ENCODE measurements around the gene RPL7A.
"Not testable (repeated sequence)": the region's sequence is repeated elsewhere in the genome, so short reads cannot be mapped to it uniquely, and the experiment has no call there.

The RPL7A gene

GRCh38 chr9:133347985-133348717 lies at the start of gene RPL7A, which contains the start of gene MED22:
Gene RPL7A, plus strand, starts transcription at chr9:133348218. Its CDS starts 26 bp downstream, at chr9:133348244.
Gene MED22, minus strand, starts transcription at chr9:133348131. Its CDS starts 1,469 bp downstream, at chr9:133346662.
- peak; percentile 82 for DNase-seq

- not testable (repeated sequence) for DNase-seq
These were observed 48.0 kb upstream of the RPL7A start for GRCh38 chr9:133299996-133300395.

- DNase-seq: no peak
These were observed 46.5 kb upstream of the RPL7A start for GRCh38 chr9:133301253-133302230.

DNA sequence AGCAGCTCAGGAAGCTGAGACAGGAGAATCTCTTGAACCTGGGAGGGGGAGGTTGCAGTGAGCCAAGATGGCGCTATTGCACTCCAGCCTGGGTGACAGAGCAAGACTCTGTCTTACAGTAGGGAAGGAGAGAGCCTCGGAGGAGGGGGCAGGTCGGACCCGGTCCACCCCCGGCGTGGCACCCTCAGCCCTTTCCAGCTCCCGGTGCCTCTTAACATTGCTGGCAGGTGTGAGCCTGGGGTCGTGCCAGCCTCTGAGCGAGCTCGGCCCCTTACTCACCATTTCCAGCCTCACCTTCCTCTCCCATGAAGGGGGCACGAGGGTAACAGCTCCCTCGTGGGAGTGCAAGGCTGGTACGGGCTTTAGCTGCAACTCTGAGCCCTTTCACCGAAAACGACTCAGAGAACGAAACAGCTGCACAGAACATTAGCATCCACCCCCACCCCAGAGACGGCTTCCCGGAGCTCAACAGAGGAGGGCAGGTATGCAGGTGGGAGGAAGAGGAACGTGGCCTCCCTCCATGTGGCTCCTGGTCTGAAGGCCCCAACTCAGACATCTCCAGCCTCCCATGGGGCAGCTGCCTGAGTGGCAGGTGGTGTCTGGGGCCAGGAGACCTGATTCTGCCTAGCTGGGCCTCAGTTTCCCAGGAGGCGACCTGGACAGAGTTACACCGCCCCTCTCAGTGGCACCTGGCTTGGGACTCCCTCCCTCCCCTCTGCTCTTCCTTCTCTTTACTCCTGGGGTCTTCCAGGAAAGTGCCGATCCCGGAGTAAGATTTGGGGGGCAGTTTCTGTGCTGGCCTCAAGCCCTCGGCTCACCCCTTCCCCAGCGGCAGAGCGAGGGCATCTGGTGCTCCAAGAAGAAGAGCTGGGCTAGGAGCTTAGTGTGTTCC lies 44.5 kb upstream of the RPL7A start:
- no peak for DNase-seq

DNA sequence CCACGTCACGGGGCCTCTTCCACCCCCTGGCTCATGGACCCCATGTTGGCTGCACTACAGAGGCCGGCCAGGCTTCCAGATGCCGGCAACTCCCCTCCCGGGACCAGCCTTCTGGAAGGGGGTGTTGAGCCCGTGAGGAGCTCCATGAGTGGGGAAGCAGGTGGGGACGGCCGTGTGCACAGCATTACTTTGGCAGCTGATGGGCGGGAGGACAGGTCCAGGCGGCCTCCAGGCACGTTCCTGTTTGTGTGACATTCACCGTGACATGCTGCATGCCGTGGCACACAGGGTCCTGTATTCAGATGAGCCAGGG lies 43.9 kb upstream of the RPL7A start:
- DNase-seq: no peak

DNA sequence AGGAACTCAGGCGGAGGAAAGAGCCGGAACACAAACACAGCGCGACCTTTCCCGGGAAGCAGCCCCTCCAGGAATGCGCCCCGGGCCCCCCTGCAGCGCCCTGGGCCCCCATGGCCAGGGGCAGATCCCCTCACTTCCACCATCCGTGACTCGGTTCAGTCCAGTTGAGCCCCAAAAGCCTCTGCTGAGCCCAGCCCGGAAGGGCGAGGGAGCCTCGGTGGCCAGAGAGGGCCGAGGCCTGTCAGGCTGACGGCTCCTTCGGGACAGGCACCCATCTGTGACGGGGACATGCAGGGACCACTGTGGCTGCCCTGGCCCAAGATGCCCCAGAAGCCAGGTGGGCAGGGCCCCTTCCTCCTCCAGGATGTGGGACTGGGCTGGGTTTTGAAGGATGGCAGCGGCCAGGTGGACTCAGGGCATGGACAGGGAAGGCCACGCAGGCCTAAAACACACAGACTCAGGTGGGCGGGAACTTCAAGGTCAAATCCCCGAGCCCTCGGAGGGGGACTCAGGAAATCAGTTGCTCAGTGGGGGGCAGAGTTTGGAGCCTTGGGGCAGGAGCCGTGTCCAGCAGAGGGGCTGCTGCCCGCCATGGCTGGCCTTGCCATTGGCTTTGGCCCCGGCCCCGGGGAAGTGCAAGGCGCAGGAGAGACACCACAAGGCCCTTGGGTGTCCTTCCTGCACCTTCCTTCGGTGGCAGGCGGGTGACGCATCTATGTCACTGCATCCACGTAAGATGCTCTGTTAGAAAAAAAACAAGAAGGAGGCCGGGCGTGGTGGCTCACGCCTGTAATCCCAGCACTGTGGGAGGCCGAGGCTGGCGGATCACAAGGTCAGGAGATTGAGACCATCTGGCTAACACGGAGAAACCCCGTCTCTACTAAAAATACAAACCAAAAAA lies 43.3 kb upstream of the RPL7A start:
- no peak for DNase-seq

DNA sequence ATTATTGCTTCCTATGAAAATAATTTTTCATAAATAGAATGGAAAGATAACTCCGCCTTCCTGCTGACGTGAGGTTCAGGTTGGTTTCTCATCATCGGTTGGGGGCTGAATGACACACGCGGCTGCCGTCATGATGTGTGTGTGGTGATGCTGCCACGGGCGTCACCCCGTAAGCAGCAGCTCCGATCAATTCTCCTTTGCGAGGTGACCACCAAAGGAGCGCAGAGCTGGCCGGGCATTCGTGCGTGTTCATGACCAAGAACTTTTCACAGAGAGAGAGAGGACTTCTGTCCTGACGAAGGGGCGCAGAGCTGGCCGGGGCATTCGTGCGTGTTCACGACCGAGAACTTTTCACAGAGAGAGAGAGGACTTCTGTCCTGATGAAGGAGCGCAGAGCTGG lies 42.3 kb upstream of the RPL7A start:
- no peak for DNase-seq

- no peak for DNase-seq
These were observed 41.5 kb upstream of the RPL7A start for GRCh38 chr9:133306242-133307204.

- DNase-seq: no peak
These were observed 40.7 kb upstream of the RPL7A start for GRCh38 chr9:133307301-133307700.

GRCh38 chr9:133309608-133310007 lies 38.4 kb upstream of the RPL7A start:
- DNase-seq: no peak

DNA sequence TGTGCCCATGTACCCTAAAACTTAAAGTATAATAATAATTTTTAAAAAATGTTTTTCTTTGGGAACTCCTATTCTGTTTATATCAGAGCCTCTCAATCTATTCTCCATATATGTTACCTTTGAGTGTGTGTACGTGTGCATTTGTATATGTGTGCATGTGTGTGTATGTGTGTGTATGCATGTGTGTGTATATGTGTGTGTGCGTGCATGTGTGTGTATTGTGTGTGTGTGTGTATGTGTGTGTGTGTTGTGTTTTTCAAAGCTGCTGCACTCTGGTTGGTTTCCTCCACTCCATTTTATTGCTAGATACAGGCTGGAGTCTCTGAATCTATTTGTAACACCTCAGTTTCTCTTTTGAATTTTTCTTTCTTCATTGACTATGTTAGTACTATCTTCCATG lies 32.0 kb upstream of the RPL7A start:
- no peak for DNase-seq

GRCh38 chr9:133317551-133317950 lies 30.5 kb upstream of the RPL7A start:
- not testable (repeated sequence) for DNase-seq

DNA sequence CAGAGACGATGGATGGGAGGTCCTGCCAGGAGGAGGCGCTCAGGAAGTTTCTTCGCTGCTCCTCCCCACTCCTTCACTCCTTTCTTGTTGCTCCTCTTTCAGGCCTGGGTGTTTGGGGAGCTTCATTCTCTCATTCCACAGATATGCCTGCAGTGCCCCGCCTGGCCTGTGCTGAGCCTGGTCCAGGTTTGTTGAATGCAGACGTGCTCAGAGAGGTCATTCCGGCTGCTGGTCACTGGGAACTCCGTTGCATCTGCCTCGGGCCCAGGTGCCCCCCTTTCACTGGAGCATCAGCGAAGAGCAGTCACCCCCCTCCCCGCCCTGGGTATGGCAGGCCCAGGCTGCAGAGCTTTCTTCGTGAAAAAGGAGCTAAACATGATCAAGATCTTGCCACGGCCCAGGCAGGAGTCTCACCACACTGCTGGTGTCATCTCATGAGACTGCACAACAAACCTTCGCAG lies 27.6 kb upstream of the RPL7A start:
- no peak for DNase-seq

DNA sequence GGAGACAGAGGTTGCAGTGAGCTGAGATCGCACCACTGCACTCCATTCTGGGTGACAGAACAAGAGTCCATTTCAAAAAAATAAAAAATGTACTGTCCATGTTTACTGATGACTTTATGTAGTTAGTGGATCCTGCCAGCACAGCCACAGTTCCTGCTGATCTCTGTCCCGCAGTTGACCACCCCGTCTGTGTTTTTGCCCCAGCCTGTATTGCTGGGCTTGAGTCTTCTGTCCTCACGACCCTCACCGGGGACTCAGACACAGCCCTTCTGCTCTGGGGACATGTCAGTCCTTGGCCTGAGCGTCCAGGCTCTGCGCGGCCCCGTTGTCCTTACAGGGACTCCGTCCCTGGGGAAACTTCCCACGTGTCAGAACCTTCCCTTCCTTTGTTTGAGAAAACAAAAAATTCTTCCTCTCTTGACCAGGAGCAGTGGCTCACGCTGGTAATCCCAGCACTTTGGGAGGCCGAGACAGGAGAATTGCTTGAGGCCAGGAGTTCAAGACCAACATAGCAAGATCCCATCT lies 26.5 kb upstream of the RPL7A start:
- DNase-seq: no peak

DNA sequence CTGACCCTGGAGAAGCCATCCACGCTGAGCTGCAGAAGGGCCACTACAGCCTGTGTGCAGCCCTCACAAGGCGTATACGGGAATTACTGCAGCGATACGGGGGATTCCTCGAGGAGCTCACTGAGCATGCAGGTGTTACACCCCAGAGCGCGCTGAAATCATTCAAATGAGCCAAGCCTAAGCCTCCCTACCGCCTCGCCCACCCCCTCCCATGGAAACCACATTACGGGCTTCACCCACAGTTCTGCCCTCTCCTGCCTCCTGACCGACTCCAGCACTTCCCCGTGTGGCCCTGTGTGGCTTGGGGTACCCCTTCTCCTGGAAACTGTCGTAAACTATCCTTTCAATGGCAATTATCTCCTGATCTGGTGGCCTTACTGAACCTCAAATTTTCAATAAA lies 25.3 kb upstream of the RPL7A start:
- DNase-seq: no peak

- no peak for DNase-seq
These were observed 24.8 kb upstream of the RPL7A start for GRCh38 chr9:133323211-133323610.

- no peak for DNase-seq
These were observed 23.9 kb upstream of the RPL7A start for GRCh38 chr9:133323991-133324703.

GRCh38 chr9:133327021-133327420 lies 21.0 kb upstream of the RPL7A start:
- not testable (repeated sequence) for DNase-seq

- DNase-seq: no peak
These were observed 20.1 kb upstream of the RPL7A start for GRCh38 chr9:133327834-133328484.

Data from GF-D8 (cell line).